ENCODE measurements around the gene GABPA.
"Not testable (repeated sequence)": the region's sequence is repeated elsewhere in the genome, so short reads cannot be mapped to it uniquely, and the experiment has no call there.

Gene GABPA

DNA sequence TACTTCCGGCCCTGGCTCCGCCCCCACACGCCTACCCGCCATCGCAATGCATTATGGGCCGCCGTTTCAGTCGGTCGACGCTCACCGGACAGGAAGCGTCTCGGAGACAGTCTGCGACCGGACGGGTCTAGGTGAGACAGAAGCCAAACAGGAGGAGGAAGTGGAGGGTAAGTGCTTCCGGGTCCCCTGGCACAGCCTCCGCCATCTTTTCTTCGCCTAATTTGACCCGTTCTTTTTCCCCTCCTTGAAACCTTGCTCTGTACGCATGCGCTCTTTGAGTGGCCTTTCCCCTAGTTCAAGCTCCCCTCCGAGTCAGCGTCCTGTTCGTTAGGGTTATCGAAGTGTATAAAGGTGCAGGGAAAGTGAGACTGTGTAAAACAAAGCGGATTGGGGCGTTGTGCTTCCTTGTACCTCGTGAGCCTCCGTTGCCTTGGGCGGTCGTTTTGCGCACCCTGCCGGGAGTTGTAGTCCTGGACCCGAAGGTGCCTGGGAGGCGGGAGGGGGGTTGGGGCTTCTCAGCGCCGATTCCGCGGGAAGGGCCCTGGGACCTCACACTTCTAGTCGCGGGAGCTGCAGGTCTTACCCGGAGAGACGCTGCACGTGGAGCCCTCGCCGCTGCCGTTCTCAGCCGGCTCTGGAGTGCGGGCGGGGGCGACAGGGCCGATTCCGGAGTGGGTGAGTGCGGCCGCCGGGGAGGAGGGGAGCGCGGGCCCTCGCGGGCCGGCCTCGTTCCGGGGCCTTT, at the start of gene GABPA, which contains the start of gene ATP5PF:
Gene GABPA, plus strand, starts transcription at position 69 of the 742 bp plus-strand sequence. CDS start 6,627 bp downstream, outside the sequence.
Gene ATP5PF, minus strand, starts transcription at position 1 of the 742 bp plus-strand sequence. CDS start 5,110 bp downstream, outside the sequence.
- peak; percentile 99 for DNase-seq

DNA sequence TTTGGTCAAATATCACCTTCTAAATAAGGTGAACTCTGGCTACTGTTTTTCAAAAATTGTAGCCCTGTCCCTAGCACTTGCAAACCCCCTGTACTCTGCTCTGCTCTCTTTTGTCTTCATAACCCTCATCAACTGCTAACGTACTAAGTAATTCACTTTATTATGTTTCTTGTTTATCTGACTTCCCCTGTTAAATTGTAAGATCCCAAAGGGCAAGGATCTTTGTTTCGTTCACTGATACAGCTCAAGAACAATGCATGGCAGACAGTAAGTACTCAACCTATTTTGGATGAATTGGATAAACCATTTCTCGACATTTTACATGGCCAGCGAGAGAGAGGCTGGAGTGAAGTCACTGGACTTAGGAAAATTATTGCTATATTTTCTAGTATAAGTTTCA, 47.0 kb upstream of the GABPA start:
- DNase-seq, result no peak

- DNase-seq, result no peak
These were observed 46.3 kb upstream of the GABPA start for GRCh38 chr21:25688275-25689155.

DNA sequence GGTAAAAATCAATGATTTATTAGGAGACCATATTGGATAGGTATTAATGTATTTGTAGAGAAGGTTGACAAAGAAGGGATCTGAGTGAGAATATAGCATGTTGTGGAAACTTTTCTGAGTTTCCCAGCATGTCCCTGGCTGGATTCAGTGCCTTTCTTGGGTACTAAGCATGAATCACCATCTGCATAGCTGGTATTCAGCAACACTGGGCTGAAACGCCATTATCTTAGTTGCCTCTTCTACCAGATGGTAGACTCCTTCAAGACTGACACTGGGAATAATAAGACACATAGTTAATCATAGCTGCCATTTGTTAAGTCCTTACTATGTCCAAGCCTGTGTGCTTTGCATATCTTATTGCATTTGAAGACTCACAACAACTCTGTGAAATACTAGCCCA, 45.5 kb upstream of the GABPA start:
- no peak for DNase-seq

DNA sequence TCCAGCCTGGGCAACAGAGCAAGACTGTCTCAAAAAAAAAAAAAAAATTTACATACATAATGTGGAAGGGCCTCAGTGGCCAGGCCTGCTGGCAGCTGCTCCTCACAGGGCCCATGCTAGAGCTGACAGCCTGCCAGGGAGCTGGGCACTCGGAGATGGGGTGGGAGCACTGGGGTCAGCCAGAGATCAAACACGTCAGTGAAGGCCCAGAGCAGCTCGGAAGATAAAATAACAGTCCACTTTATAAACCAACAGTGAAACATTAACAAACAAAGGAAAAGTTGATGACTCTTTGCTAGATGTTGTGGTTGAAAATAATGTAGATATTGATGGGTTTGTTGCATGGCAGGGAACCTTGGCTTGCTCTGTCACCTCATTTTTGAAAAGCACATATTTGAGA, 42.8 kb upstream of the GABPA start:
- no peak for DNase-seq

DNA sequence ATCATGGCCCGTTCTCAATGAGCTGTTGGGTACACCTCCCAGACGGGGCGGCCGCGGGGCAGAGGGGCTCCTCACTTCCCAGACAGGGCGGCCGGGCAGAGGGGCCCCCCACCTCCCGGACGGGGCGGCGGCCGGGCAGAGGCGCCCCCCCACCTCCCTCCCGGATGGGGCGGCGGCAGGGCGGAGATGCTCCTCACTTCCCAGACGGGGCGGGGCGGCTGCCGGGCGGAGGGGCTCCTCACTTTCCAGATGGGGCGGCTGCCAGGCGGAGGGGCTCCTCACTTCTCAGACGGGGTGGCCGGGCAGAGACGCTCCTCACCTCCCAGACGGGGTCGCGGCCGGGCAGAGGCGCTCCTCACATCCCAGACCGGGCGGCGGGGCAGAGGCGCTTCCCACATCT, 39.3 kb upstream of the GABPA start:
- DNase-seq, result not testable (repeated sequence)

- DNase-seq, result no peak
These were observed 34.0 kb upstream of the GABPA start for GRCh38 chr21:25700741-25701140.

DNA sequence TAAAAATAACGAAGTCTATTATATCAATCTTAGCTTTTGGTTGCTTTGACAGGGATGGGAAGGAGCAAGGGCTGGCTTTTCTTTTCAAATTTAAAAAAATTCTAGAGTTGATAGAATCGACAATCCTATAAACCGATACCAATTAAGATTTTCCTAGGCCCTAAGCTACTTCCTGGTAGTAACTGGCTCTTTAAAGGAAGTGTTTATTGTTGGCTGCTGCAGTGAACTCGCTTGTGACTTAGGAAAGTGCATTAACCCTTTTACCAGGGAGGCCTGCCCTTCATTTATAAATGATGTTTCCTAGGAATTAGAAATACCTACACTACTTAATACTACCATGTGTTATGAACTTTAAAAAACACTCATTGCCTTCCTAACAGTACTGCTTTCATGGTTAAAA, 33.2 kb upstream of the GABPA start:
- no peak for DNase-seq

GRCh38 chr21:25708467-25709065, 26.2 kb upstream of the GABPA start:
- DNase-seq, result peak; percentile 48

- no peak for DNase-seq
These were observed 25.0 kb upstream of the GABPA start for GRCh38 chr21:25709684-25710265.

DNA sequence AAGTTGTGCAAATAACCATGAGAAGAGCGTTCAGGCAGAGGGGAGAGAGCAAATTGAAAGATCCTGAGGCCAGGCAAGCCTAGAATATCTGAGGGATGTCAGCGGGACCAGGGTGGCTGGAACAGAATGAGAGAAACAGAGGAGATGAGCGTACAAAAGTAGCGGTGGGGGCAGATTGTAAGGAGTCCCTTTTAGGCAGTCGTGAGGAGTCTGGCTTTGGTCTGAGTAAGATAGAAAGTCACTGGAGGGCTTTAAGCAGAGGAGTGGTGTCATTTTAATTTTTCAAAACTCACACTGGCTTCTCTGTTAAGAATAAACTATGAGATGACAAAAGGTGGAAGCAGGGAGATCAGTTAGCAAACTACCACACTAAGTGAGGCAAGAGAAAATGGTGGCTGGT, 24.2 kb upstream of the GABPA start:
- DNase-seq, result no peak

GRCh38 chr21:25714066-25714465, 20.7 kb upstream of the GABPA start:
- DNase-seq, result not testable (repeated sequence)

DNA sequence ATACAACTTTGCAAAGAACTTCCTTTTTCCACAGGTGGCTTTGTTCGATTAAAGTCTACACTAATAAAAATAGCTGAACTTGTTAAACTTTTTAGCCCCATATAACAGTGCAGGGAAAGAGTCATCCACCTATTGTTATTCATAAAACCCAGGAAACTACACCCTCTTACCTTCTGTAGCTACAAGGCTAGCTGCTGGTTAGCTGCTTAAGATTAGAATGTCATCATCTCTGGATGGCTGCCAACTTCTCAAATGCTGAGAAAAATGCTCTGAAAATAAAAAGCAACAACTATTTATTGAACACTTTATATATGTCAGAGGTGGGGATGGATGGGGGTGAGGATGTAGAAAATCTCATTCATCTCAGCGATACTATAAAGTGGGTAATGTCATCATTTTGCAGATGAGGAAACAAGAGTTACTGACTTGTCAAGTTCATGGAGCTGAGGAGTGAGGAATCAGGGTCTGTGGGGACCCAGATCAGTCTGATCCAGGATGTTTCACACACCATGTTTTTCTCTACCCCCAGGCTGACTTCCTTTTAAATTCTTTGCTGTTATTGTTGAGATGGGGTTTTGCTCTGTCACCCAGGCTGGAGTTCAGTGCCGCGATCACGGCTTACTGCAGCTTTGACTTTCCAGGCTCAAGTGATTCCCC, 17.2 kb upstream of the GABPA start:
- DNase-seq, result peak; percentile 26

DNA sequence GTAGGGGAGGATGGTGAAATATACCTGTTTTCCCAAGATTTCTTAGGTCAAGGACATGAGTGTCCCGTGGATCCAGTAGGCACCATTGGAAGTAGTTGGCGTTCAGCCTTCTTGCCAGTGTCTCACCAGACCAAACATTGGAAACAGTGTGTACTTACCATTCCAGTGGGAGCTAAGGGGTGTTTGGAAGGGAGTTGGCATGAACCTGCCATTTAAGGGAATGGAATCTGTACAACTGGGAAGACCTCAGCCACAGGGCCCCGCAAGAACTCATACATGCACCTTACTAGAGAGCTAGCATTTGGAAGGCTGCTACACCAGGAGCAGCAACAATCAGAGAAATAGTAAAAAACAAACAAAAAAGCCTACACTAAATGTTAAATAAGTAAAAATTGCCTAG, 12.8 kb upstream of the GABPA start:
- no peak for DNase-seq

DNA sequence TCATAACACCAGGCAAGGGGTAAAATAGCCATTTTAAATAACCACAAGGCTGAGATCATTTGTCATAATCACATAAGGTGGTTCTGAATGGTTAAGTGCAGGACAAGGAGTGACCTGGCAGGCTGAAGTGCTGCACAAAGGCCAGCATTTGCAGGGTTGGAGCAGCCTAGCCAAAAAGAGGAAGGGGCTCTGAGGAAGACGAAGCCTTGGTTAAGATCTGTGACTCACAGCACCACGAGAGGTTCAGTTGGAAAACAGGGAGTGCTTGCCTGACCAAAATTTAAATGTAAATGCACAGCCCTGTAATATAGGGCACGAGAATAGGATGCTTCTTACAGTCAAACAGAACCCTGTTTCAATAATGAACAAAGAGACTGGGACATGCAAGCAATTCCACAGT, 12.1 kb upstream of the GABPA start:
- DNase-seq, result no peak

GRCh38 chr21:25732091-25732760, 2.5 kb upstream of the GABPA start:
- DNase-seq, result no peak

- peak; percentile 24 for DNase-seq
These were observed 716 bp upstream of the GABPA start for GRCh38 chr21:25733859-25734653.

- no peak for DNase-seq
These were observed 193 bp upstream of the GABPA start for GRCh38 chr21:25734654-25734903.

DNA sequence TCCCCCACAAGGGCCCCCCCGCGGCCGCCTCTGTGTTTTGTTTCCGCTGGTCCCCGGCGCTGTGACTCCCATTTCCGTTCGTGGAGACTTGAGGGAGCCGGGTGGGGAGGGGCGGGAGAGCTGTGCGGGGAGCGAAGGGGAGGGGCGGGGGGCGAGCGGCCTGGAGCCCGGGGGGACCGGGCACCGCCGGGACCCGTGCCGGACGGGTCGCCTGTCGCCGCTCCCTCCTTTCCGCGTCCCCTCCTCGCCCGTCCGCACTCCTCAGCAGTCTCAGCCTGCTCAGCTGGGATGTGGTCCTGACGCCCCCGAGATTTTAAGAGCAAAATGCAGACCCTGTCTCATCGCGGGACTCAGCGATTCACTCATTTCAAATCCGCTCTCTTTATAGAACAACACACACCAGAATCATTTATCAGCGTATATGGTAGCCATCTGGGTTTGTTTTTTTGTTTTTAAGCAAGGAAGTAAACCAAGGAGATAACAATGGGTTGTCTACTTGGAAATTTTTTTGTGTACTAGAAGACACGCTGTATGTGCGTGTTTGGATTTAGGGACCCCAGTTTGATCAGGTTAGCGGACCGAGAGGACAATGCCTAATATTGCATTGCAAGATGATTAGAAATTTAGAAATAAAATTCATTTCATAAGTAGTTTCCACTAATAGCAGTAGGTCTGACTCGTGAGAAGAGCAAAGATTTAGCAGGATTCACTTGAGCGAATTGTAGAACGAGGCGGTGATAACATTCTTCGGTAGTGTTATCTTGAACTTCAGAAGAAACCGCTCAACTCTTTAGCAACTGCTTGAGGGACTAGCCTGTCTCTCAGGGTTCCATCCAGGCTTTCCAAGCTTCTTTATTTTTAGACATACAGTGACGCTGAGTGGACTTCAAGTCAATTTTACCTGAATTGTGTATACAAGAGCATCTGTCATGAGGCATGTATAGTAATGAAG, 1.1 kb downstream of the GABPA start:
- peak; percentile 85 for DNase-seq

DNA sequence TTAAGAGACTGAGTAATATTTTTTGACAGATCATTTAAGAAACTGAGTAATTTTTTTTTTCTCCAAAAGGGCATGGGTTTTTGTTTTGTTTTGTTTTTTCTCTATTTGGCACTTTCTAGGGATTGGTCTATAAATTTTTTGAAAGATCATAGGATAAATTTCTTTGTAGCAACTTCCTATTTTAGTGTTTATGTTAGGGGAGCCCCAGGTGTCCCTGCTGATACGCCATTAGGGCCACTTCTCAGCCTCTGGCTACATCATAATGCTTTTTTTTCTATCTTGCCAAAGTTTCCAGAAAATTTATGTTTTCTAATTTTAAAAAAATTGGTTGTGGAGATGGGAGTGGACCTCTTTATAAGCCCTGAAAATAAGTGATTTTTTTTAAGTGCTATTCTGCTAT, 2.6 kb downstream of the GABPA start:
- no peak for DNase-seq

Measured in EL (cell line).